GM23338 (cell line): ENCODE results near the gene KIFC3. TPM values are rescaled to one million over a fixed set of nuclear protein-coding genes. Genes with fewer than 3 reads are reported as not detected.

ENCODE experiments used
- ATAC-seq: fragments of 200-7000 bp; cut with Tn5 transposase; 3 replicates; pipeline ENCODE4 v1.9.1; 2020
- DNase-seq: peaks from one replicate; pipeline ENCODE4 v3.0.0-alpha.2; 2015; ENCODE audit warnings: low spot score
- H2AFZ ChIP-seq: fragments of 200-600 bp; sonication (generic); 2 replicates; pipeline ENCODE4 v1.8.0; 2016; ENCODE audit warnings: antibody characterized with exemption, mild to moderate bottlenecking, moderate library complexity
- H3F3A ChIP-seq: fragments of 200-600 bp; sonication (generic); replicated peaks from 2 replicates; pipeline ENCODE4 v1.8.0; 2017; ENCODE audit warnings: antibody characterized with exemption, mixed run types, low read depth
- H3K27ac ChIP-seq: fragments of 200-600 bp; sonication (generic); 2 replicates; pipeline ENCODE4 v1.6.1; 2016; ENCODE audit warnings: low read depth
- H3K27me3 ChIP-seq: fragments of 200-600 bp; sonication (generic); 2 replicates; pipeline ENCODE4 v1.8.0; 2016; ENCODE audit warnings: mild to moderate bottlenecking, mixed run types, moderate library complexity; ENCODE audit not compliant: insufficient read depth
- H3K36me3 ChIP-seq: fragments of 200-600 bp; sonication (generic); 2 replicates; pipeline ENCODE4 v1.8.0; 2016; ENCODE audit warnings: mild to moderate bottlenecking; ENCODE audit not compliant: insufficient read depth
- H3K4me1 ChIP-seq: fragments of 200-600 bp; sonication (generic); 2 replicates; pipeline ENCODE4 v1.8.0; 2016; ENCODE audit warnings: mild to moderate bottlenecking, moderate library complexity; ENCODE audit not compliant: insufficient read depth
- H3K4me2 ChIP-seq: fragments of 200-600 bp; sonication (generic); 2 replicates; pipeline ENCODE4 v1.7.1; 2017; ENCODE audit warnings: mixed run types
- H3K4me3 ChIP-seq: fragments of 200-600 bp; sonication (generic); 2 replicates; pipeline ENCODE4 v1.6.1; 2016; ENCODE audit warnings: mixed run types
- H3K79me2 ChIP-seq: fragments of 200-600 bp; sonication (generic); replicated peaks from 2 replicates; pipeline ENCODE4 v1.8.0; 2017; ENCODE audit warnings: mild to moderate bottlenecking; ENCODE audit not compliant: insufficient read depth
- H3K9me2 ChIP-seq: fragments of 200-600 bp; sonication (generic); 2 replicates; pipeline ENCODE4 v1.8.0; 2017; ENCODE audit not compliant: insufficient read depth
- H4K20me1 ChIP-seq: fragments of 200-600 bp; sonication (generic); replicated peaks from 2 replicates; pipeline ENCODE4 v1.8.0; 2017; ENCODE audit warnings: mild to moderate bottlenecking; ENCODE audit not compliant: insufficient read depth
- H3K27ac Mint-ChIP-seq: 2 replicates; pipeline ENCODE4 v1.8.0; 2020; ENCODE audit warnings: inconsistent platforms, mild to moderate bottlenecking, moderate library complexity, mixed read lengths
- H3K27me3 Mint-ChIP-seq: 3 replicates; pipeline ENCODE4 v1.8.0; 2022; ENCODE audit warnings: low read depth, mild to moderate bottlenecking, moderate library complexity, mixed read lengths, inconsistent platforms; ENCODE audit not compliant: insufficient read depth, poor library complexity
- H3K36me3 Mint-ChIP-seq: 3 replicates; pipeline ENCODE4 v1.8.0; 2021; ENCODE audit warnings: low read depth, mild to moderate bottlenecking, inconsistent platforms, moderate library complexity, mixed read lengths
- H3K4me1 Mint-ChIP-seq: 3 replicates; pipeline ENCODE4 v1.8.0; 2020; ENCODE audit warnings: mild to moderate bottlenecking, inconsistent platforms, mixed read lengths
- H3K4me3 Mint-ChIP-seq: 3 replicates; pipeline ENCODE4 v1.8.0; 2021; ENCODE audit warnings: moderate library complexity, mild to moderate bottlenecking, inconsistent platforms, mixed read lengths
- H3K9me3 Mint-ChIP-seq: 3 replicates; pipeline ENCODE4 v1.8.0; 2020; ENCODE audit warnings: moderate library complexity, mild to moderate bottlenecking, inconsistent platforms, mixed read lengths
- EZH2 ChIP-seq: fragments of 200-600 bp; sonication (generic); IDR thresholded peaks from one replicate; pipeline ENCODE4 v1.8.0; 2017; ENCODE audit warnings: antibody characterized with exemption, mild to moderate bottlenecking, low read depth; ENCODE audit not compliant: unreplicated experiment
- EZH2phosphoT487 ChIP-seq: fragments of 200-600 bp; sonication (generic); IDR thresholded peaks from one replicate; pipeline ENCODE4 v1.8.1; 2018; ENCODE audit warnings: antibody characterized with exemption; ENCODE audit not compliant: unreplicated experiment
- JUNB ChIP-seq: IDR thresholded peaks from one replicate; pipeline ENCODE4 v1.6.1; 2016; ENCODE audit warnings: antibody characterized with exemption; ENCODE audit not compliant: unreplicated experiment
- NANOG ChIP-seq: IDR thresholded peaks from 2 replicates; pipeline ENCODE4 v1.6.1; 2016; ENCODE audit warnings: antibody characterized with exemption, borderline replicate concordance
- STAT1 ChIP-seq: IDR thresholded peaks from one replicate; pipeline ENCODE4 v1.6.1; 2016; ENCODE audit warnings: antibody characterized with exemption; ENCODE audit not compliant: unreplicated experiment
- ZNF331 ChIP-seq: fragments of 250-450 bp; sonication (Bioruptor Pico); IDR thresholded peaks from 2 replicates; pipeline ENCODE4 v1.5.0; 2020; ENCODE audit warnings: low read depth, mild to moderate bottlenecking, moderate library complexity
- ZNF462 ChIP-seq: fragments of 250-450 bp; sonication (Bioruptor Pico); IDR thresholded peaks from 2 replicates; pipeline ENCODE4 v1.5.0; 2020; ENCODE audit warnings: mild to moderate bottlenecking, moderate library complexity
- polyA plus RNA-seq: library from polyadenylated mRNA; unstranded; fragments of >200 nt; fragmentation: Nextera tagmentation; extraction: Ambion mirVana; gene quantifications from 2 replicates; pipeline ENCODE4 v1.2.1, GENCODE V29; 2016
- total RNA-seq: library from RNA; depleted of rRNA; stranded (reverse); fragments of >200 nt; shearing (Covaris generic); gene quantifications from 2 replicates; pipeline ENCODE4 v1.2.3, GENCODE V29; 2014
- TF ChIP-seq, protein P1 (sequence below), 2 experiments: fragments of 200-600 bp in 1 of 2; sonication (generic) in 1 of 2; conservative IDR thresholded peaks; 2 replicates each; pipeline versions ENCODE4 v1.5.1 to v1.6.1; 2016 to 2017; ENCODE audit warnings: antibody characterized with exemption in 2 of 2, low read depth in 2 of 2, mild to moderate bottlenecking in 2 of 2, moderate library complexity in 1 of 2
- TF ChIP-seq, protein P2 (sequence below): IDR thresholded peaks from 2 replicates; pipeline ENCODE4 v1.6.1; 2016; ENCODE audit warnings: antibody characterized with exemption
- TF ChIP-seq, protein P3 (sequence below): IDR thresholded peaks from one replicate; pipeline ENCODE4 v1.6.1; 2018; ENCODE audit warnings: antibody characterized with exemption; ENCODE audit not compliant: unreplicated experiment

Gene KIFC3
- total and polyA plus RNA-seq, 2 experiments from 2014 or later = 4.4 to 12.5 TPM

- H3K27me3 Mint-ChIP-seq = peaks cover 23% of the 10 kb centered on the region
- ATAC-seq = no peak
These were observed 39.8 kb downstream of the KIFC3 start for GRCh38 chr16:57762365-57763040.

More at GRCh38 chr16:57762365-57763040, 39.8 kb downstream of the KIFC3 start:
- Mint-ChIP-seq H3K4me3 (no peak overlapping the region), H3K27ac (no peak overlapping the region), H3K4me1 (peaks cover 34% of the 10 kb centered on the region), H3K9me3 (no peaks in the 10 kb centered on the region), H3K36me3 (peaks cover 6% of the 10 kb centered on the region)
- H3K4me1 ChIP-seq = no peaks in the 10 kb centered on the region; the same call in 1 of the 2 replicates
- H4K20me1 ChIP-seq = no peaks in the 10 kb centered on the region
- H2AFZ ChIP-seq = no peak overlapping the region
- no peak overlapping the region for H3K4me2 ChIP-seq
- no peak overlapping the region for H3K4me3 ChIP-seq
- H3K9me2 ChIP-seq = no peaks in the 10 kb centered on the region
- no peaks in the 10 kb centered on the region for H3K27me3 ChIP-seq
- H3K79me2 ChIP-seq = no peaks in the 10 kb centered on the region
- no peaks in the 10 kb centered on the region for H3K36me3 ChIP-seq
- no peak for DNase-seq
- TF ChIP-seq ZNF462 (CRISPR knock-in tag) (no peak), ZNF331 (CRISPR knock-in tag) (no peak), NANOG (no peak), STAT1 (no peak), JUNB (no peak), EZH2 (no peak), EZH2phosphoT487 (no peak)
- TF ChIP-seq, protein P1, sequence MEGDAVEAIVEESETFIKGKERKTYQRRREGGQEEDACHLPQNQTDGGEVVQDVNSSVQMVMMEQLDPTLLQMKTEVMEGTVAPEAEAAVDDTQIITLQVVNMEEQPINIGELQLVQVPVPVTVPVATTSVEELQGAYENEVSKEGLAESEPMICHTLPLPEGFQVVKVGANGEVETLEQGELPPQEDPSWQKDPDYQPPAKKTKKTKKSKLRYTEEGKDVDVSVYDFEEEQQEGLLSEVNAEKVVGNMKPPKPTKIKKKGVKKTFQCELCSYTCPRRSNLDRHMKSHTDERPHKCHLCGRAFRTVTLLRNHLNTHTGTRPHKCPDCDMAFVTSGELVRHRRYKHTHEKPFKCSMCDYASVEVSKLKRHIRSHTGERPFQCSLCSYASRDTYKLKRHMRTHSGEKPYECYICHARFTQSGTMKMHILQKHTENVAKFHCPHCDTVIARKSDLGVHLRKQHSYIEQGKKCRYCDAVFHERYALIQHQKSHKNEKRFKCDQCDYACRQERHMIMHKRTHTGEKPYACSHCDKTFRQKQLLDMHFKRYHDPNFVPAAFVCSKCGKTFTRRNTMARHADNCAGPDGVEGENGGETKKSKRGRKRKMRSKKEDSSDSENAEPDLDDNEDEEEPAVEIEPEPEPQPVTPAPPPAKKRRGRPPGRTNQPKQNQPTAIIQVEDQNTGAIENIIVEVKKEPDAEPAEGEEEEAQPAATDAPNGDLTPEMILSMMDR (conservative IDR thresholded peaks at IDR 0.05; ENCODE audit: low read depth in 2 of 2) = no peak
- TF ChIP-seq, protein P2, sequence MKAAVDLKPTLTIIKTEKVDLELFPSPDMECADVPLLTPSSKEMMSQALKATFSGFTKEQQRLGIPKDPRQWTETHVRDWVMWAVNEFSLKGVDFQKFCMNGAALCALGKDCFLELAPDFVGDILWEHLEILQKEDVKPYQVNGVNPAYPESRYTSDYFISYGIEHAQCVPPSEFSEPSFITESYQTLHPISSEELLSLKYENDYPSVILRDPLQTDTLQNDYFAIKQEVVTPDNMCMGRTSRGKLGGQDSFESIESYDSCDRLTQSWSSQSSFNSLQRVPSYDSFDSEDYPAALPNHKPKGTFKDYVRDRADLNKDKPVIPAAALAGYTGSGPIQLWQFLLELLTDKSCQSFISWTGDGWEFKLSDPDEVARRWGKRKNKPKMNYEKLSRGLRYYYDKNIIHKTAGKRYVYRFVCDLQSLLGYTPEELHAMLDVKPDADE = no peak
- TF ChIP-seq, protein P3, sequence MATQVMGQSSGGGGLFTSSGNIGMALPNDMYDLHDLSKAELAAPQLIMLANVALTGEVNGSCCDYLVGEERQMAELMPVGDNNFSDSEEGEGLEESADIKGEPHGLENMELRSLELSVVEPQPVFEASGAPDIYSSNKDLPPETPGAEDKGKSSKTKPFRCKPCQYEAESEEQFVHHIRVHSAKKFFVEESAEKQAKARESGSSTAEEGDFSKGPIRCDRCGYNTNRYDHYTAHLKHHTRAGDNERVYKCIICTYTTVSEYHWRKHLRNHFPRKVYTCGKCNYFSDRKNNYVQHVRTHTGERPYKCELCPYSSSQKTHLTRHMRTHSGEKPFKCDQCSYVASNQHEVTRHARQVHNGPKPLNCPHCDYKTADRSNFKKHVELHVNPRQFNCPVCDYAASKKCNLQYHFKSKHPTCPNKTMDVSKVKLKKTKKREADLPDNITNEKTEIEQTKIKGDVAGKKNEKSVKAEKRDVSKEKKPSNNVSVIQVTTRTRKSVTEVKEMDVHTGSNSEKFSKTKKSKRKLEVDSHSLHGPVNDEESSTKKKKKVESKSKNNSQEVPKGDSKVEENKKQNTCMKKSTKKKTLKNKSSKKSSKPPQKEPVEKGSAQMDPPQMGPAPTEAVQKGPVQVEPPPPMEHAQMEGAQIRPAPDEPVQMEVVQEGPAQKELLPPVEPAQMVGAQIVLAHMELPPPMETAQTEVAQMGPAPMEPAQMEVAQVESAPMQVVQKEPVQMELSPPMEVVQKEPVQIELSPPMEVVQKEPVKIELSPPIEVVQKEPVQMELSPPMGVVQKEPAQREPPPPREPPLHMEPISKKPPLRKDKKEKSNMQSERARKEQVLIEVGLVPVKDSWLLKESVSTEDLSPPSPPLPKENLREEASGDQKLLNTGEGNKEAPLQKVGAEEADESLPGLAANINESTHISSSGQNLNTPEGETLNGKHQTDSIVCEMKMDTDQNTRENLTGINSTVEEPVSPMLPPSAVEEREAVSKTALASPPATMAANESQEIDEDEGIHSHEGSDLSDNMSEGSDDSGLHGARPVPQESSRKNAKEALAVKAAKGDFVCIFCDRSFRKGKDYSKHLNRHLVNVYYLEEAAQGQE = no peak
- no peak overlapping the region for H3K27ac ChIP-seq
- no peaks in the 10 kb centered on the region for H3F3A ChIP-seq
